GM04504 (cell line): Measurements from ENCODE around the gene LILRA6.
"Not testable (repeated sequence)": the region's sequence is repeated elsewhere in the genome, so short reads cannot be mapped to it uniquely, and the experiment has no call there.

Experiments
- DNase-seq: peaks from one replicate; pipeline ENCODE4 v3.0.0-alpha.2; 2012; ENCODE audit warnings: low read depth

Gene LILRA6

GRCh38 chr19:54231077-54231931, 11.3 kb downstream of the LILRA6 start:
- DNase-seq = peak; percentile 61

GRCh38 chr19:54230031-54230430, 12.6 kb downstream of the LILRA6 start:
- DNase-seq = no peak

GRCh38 chr19:54229146-54229545, 13.4 kb downstream of the LILRA6 start:
- no peak for DNase-seq

- not testable (repeated sequence) for DNase-seq
These were observed 18.0 kb downstream of the LILRA6 start for GRCh38 chr19:54224619-54225018.

GRCh38 chr19:54223937-54224281, 18.7 kb downstream of the LILRA6 start:
- not testable (repeated sequence) for DNase-seq

- DNase-seq = not testable (repeated sequence)
These were observed 19.2 kb downstream of the LILRA6 start for GRCh38 chr19:54223277-54223936.

- not testable (repeated sequence) for DNase-seq
These were observed 19.9 kb downstream of the LILRA6 start, which contains the start of gene LILRB3 for GRCh38 chr19:54222474-54223276. Gene LILRB3 (minus strand): TSS chr19:54223007. CDS start chr19:54222976, 31 bp downstream.

GRCh38 chr19:54221947-54222346, 20.6 kb downstream of the LILRA6 start:
- DNase-seq = not testable (repeated sequence)

GRCh38 chr19:54219702-54220101, 22.9 kb downstream of the LILRA6 start:
- not testable (repeated sequence) for DNase-seq

- DNase-seq = no peak
These were observed 23.5 kb downstream of the LILRA6 start for GRCh38 chr19:54218960-54219661.

- DNase-seq = no peak
These were observed 24.3 kb downstream of the LILRA6 start for GRCh38 chr19:54218259-54218658.

- DNase-seq = not testable (repeated sequence)
These were observed 24.9 kb downstream of the LILRA6 start for GRCh38 chr19:54217517-54218247.

- no peak for DNase-seq
These were observed 25.7 kb downstream of the LILRA6 start for GRCh38 chr19:54216869-54217268.

GRCh38 chr19:54214734-54215133, 27.9 kb downstream of the LILRA6 start:
- not testable (repeated sequence) for DNase-seq

GRCh38 chr19:54214217-54214616, 28.4 kb downstream of the LILRA6 start:
- not testable (repeated sequence) for DNase-seq

GRCh38 chr19:54211235-54211634, 31.4 kb downstream of the LILRA6 start:
- DNase-seq = no peak

GRCh38 chr19:54209811-54210494, 32.6 kb downstream of the LILRA6 start:
- DNase-seq = peak; percentile 94

GRCh38 chr19:54209058-54209810, 33.4 kb downstream of the LILRA6 start:
- DNase-seq = no peak

GRCh38 chr19:54208784-54209057, 33.9 kb downstream of the LILRA6 start:
- DNase-seq = no peak
